Activated CD4-positive, CD25-positive, alpha-beta regulatory T cell (primary cell): Measurements from ENCODE around the gene CD22.

Experiments used
- DNase-seq, 4 experiments: peaks; one replicate each; lab custom pipeline; 2025; lab: John Stamatoyannopoulos, UW

The CD22 gene

DNA sequence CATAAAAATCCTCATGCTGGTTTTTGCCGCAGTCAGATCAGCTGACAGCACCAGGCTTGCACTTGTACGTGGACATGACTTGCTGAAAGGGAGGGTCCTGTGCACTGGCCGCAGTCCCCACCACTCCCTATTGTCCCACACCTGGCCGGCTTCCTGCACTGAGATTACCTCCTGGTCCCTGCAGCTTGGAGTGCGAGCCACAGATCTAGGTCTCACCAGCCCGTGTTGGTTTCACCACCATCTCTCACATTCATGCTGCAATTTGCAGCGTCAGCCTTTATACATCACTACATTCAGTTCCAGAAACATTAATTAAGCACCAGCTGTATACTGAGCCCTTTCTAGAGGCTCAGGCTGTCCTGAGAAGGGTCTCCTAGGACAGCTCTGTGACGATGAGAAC lies 15.0 kb upstream of the CD22 start:
- DNase-seq = no peak

DNA sequence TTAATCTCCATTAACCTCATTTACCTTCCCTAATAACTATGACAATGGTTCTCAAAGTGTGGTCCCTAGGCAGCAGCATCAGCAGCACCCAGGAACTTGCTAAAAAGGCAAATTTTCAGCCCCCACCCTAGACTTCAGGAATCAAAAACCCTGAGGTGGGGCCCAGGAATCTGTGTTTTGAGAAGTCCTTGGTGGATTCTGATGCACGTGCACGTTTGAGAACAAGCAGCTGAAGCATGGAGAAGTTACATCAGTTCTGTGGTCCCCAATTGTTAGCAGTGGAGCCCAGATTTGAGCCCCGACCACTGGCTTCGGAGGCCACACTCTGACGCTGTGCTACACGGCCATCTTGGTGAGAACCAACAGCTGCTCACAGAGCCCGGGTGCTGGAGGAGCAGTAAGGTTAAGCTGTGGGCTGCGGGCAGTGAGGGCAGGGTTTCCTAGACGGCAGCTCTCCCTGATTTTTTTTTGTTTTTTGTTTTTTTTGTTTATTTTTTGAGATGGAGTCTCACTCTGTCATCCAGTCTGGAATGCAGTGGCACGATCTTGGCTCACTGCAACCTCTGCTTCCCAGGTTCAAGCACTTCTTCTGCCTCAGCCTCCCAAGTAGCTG lies 14.0 kb upstream of the CD22 start:
- no peak for DNase-seq

DNA sequence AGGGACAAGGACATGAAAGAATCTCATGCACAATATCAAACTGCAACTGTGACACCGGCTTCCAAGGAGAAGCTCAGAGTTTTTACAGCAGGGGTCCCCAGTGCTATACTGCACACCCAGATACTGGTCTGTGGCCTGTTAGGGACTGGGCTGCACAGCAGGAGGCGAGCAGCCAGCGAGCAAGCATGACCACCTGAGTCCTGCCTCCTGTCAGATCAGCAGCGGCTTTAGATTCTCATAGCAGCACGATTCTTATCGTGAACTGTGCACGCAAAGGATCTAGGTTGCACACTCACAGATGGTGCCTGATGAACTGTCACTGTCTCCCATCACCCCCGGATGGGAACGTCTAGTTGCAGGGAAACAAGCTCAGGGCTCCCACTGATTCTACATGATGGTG lies 13.1 kb upstream of the CD22 start:
- no peak for DNase-seq

- no peak for DNase-seq
Measured at GRCh38 chr19:35316560-35316959, 12.4 kb upstream of the CD22 start.

- no peak for DNase-seq
Measured at GRCh38 chr19:35317464-35318043, 11.4 kb upstream of the CD22 start.

- DNase-seq = no peak
Measured at GRCh38 chr19:35318679-35319448, 10.1 kb upstream of the CD22 start.

DNA sequence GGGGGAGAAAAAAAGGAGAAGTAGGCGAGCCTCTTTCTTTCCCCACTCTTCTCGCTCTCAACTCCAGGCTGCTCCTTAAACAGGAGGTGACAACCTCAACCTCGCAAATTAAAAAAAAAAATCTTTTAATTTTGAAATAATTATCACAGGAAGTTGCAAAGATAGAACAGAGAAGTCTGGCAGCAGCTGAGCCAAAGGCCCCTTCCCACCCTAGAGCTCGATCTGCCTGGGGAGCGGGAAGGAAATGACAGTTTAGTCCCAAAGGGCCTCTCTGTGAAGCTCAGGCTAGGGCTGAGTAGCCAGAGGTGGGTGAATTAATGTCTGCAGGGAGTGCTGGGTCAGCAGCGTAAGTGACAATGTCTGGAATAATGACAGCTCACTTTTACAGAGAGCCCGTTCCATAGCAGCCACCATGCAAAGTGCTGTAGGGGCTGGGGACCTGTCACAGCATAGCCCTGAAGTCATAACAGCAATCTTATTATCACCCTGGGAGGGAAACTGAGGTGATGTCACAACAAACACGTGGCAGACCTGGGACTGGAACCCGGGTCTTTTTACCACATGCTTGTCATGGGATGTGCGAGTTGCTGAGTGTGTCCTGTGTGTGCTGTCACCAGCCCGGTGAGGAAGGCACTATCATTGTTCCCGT lies 8.8 kb upstream of the CD22 start:
- DNase-seq = no peak

DNA sequence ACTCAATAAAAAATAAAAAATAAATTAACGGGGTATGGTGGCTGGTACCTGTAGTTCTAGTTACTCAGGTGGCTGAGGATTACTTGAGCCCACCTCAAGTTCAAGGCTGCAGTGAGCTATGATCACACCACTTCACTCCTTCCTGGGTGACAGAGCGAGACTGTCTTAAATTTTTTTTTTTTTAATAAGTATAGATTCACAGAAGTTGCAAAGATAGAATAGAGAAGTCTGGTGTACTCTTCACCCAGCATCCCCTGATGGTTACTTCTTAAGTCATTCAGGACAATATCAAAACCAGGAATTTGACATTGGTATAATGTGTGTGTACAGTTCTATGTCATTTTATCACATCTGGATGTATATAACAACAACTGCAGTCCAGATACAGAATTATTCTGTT lies 7.7 kb upstream of the CD22 start:
- no peak for DNase-seq

GRCh38 chr19:35322014-35322413 lies 7.0 kb upstream of the CD22 start:
- no peak for DNase-seq

DNA sequence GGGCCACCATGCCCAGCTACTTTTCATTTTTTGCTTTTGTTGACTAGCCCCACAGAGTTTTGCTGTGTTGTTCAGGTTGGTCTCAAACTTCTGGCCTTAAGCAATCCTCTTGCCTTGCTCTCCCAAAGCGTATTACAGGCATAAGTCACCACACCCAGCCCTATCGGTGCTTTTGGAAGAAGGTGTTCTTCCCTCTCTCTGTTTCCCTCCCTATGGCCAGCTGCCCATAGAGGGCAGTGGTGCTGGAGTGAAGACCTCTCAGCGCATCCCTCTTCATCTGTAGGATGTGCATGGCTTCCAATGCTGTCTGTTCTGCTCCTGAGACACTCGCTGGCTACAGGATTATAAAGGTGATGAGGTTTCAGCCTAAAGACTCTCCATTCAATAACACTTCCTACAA lies 1.3 kb upstream of the CD22 start:
- no peak for DNase-seq

DNA sequence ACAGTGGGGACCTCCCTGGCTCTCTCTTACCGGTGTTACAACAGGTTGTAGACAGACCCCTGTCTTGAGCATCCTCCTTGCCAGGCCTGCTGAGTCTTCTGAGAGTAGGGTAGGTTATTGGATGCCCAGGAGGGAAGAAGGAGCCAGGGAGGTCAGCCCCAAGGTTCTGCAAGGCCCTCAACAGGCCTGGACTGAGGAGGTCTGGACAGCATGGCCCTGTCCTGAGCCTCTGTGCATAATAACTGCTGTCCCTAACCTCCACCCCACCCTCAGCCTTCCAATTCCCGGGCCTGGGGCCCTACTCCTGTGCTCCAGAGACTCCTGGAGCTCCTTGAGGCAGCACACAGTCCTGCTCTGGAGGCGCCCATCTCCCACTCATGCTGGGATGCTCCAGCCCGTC lies 336 bp downstream of the CD22 start:
- no peak for DNase-seq

DNA sequence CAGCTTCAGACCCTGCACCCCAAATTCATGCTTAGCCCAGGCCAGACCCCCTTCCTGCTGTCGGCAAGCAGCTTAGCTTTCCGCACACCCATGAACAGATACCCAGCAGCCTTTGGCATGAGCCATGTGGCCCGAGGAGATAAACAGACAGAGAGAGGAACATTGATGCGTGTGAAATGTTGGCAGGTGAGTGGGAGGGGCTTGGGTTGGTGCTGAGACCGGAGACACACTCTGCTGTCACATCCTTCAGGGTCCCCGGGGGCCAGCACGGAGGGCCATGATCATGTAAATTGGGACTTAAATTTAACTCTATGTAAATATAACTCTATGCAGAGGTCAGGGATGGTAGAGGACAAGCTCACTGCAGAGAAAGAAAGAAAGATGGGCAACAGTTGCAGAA lies 1.5 kb downstream of the CD22 start:
- DNase-seq = no peak

DNA sequence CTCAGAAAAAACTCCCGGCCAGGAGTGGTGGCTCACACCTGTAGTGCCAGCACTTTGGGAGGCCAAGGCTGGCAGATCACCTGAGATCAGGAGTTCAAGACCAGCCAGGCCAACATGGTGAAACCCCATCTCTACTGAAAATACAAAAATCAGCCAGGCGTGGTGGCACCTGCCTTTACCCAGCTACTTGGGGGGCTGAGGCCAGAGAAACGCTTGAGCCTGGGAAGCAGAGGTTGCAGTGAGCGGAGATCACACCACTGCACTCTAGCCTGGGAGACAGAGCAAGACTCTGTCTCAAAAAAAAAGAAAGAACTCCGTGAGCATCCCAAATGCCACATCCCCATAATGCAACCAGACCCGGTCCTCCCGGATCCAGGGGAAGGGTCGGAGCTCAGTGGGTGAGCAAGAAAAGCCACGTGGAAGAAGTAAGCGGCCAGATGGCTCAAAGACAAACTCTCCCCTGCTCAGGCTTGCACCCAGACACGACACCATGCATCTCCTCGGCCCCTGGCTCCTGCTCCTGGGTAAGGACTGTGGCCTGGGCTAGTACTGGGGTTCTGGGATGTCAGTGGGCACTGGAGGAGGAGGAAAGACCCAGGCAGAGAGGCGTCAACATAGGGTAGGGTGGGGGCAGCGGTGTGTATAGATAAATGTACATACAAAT lies 2.7 kb downstream of the CD22 start:
- DNase-seq = no peak

- no peak for DNase-seq
Measured at GRCh38 chr19:35332817-35333216, 3.8 kb downstream of the CD22 start.

DNA sequence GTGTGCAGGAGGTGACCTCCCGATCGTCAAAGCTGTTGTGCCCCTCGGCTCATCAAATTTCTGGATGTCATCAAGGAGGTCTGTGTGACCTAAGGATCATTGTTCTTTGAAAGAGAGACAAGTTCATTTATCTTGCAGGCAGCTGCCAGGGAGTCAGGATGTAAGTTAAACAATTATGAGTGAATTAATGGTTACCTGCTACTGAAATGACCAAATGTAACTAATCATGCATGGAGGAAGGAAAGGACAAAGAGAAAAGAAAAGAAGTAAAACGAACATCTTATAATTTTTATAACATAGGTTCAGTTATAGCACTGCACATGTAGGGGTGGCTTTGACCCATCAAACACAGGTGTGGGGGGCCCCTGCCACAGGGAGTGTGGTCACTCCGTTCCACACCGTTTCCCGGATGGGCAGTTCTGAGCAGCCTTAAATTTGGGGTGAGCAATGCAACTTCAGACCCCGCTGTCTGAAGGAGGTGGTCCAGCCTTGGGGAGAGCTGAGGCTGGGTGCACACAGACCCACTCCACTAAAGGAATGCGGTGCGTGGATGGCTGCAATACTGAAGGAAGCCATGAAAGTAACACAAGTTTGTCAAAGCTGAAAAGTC lies 5.3 kb downstream of the CD22 start:
- DNase-seq = no peak

DNA sequence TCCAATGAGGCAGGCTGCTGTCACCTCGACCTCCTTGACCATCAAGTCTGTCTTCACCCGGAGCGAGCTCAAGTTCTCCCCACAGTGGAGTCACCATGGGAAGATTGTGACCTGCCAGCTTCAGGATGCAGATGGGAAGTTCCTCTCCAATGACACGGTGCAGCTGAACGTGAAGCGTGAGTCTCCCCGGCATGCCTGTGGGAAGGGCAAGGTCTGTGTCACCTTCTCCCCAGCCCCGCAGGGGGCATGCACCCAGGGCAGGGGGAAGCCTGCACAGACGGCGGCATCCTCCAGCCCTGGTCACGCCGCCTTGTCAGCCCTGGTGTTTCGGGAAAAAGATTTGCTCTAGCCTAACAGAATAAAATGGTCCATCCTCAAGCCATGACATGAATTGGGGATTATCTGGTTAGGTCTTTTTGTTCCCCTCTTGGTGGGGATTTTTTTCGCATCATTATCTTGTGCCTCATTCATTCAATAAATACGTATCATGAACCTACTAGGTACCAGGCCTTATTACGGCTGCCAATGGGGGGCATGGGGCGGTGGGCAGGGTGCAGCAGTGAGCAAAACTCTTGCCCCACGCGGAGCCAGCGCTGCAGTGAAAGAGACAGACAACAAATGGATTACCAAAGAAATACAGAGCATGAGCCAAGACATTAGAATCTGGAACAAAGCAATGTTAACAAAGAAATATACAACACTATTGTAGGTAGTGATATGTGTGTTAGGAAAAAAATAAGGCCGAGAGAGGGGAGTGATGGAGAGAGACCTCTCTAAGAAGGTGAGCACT lies 7.4 kb downstream of the CD22 start:
- DNase-seq = no peak

- no peak for DNase-seq
Measured at GRCh38 chr19:35337097-35337983, 8.4 kb downstream of the CD22 start.

DNA sequence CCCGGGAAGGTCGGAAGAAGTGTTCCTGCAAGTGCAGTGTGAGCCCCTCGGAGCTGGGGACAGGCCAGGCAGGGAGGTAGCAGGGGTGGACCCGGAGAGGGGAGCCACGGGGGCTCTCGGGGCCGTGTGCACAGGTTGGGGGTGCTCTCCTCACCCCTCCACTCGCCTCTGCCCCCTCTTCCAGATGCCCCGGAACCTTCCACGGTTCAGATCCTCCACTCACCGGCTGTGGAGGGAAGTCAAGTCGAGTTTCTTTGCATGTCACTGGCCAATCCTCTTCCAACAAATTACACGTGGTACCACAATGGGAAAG lies 9.0 kb downstream of the CD22 start:
- DNase-seq = no peak

GRCh38 chr19:35340431-35340830 lies 11.4 kb downstream of the CD22 start:
- no peak for DNase-seq

DNA sequence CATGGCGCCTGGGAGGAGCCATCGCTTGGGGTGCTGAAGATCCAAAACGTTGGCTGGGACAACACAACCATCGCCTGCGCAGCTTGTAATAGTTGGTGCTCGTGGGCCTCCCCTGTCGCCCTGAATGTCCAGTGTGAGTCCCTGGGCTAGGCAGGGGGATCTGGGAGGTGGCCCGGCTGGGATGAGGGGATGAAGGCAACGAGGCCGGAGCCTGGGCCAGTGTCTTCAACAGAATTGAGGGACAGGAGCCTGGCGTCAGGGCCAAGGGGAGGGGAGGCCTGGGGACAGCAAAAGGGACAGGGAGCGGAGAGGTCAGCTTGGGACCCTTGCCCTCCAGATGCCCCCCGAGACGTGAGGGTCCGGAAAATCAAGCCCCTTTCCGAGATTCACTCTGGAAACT lies 12.0 kb downstream of the CD22 start:
- DNase-seq = no peak
